CD4-positive, alpha-beta T cell treated with Interleukin-2 at 100 ng/mL for 4 hours (primary cell): ENCODE measurements around the gene TAS2R46.
"Not testable (repeated sequence)": the region's sequence is repeated elsewhere in the genome, so short reads cannot be mapped to it uniquely, and the experiment has no call there.

Experiments
- DNase-seq: peaks from one replicate; pipeline ENCODE4 v3.0.0-alpha.2; 2020; ENCODE audit warnings: low spot score

Gene TAS2R46

DNA sequence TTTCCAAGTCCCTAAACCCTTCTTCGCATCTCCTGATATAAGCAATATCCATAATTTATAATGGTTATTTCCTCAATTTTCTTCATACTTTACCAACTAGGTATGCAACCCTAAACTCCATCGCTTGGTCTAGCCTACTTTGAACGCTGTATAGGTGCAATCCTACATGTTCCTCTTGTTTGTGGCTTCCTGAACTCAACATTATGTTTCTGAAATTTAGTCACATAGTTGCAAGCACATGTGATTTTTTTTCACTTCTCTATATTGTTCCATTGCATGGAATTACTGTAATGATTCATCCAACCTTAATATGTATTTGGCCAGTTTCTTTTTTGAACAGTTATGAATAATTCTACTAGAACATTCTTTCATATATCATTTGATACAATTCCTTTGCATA lies 28.1 kb downstream of the TAS2R46 start:
- not testable (repeated sequence) for DNase-seq

DNA sequence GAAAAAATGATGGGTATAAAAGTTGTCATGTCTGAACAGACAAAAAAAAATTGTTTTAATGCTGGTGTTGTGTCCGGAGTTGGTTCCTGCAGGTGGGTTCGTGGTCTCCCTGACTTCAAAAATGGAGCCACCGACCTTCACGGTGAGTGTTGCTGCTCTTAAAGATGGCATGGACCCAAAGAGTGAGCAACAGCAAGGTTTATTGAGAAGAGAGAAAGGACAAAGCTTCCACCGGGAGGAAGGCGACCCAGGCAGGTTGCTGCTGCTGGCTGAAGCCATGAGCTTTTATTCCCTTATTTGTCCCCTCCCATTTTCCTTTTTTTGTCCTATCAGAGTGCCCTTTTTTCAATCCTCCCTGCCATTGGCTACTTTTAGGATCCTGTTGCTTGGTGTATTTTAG lies 30.8 kb downstream of the TAS2R46 start, which contains the start of gene TAS2R31:
TAS2R31 (minus strand) TSS at position 101 of the 400 bp plus-strand sequence; CDS start at position 29, 72 bp downstream.
- DNase-seq, result no peak

DNA sequence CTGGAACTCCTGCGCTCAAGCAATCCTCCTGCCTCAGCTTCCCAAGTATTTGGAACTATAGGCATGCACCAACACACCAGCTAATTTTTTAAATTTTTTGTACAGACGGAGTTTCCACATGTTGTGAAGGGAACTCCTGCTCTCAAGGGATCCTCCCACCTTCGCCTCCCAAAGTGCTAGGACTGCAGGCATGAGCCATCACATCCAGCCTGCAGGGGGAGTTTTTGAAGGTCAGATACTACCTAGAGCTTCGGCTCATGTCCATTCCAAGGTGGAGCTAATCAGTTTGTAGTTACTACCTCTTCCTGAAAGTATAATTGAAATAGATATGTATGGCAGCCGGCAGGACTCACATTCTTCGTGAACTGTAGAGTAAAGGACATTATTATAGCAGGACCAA lies 36.0 kb downstream of the TAS2R46 start:
- DNase-seq, result no peak

DNA sequence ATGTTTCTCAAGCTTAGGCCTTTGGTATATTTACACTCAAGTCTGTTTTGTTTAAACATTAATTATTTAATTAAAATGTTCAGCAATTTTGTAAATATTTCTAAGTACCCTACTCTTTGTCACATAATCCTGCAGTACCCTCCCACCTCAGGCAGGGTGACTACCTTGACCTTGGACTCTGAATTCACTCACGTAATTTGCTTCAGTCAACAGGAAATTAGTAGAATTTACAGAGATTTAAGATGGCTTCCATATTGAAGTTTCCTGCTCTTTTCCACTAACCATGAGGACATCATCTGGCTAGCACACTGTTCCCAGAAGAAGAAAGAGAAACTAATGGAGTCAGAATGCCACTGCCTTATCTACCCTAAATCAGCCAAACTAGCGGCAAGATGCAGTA lies 38.7 kb downstream of the TAS2R46 start:
- DNase-seq, result no peak

DNA sequence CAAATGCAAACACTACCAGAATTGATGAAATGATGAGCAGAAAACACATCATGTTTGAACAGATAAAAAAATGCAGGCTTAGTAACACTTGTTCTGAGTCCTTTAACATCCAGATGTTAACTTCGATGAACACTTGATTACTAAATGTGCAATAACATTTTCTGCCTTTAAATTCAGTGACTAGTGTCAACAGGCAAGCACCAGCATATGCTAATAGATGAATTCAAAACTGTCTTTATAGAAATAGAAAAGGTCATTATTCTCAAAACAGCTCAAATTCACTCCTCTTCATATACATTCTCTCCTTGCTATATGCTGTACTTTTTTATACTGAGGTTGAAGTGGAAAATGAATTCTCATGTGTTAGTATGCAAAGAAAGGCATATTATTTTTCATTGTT lies 39.6 kb downstream of the TAS2R46 start, which contains the start of gene TAS2R19:
TAS2R19 (minus strand) TSS at position 101 of the 400 bp plus-strand sequence; CDS start at position 52, 49 bp downstream.
- no peak for DNase-seq

DNA sequence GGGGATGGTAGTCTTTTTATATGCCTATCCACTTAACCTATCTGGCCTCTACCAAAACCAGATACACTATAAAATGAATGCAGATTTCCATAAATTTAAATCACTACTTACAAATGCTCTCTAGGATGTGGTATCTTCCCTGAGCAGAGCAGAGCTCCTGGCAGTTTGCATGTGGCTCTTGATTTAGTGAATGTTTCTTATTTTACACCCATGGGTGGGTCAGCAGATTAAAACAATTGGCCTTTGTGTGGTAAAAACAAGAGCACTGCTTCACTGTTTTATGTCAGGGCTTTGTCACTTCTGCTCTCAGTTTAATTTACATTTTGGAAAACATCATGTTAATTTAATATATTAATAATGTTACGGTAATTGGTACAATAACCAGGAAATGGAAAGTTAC lies 45.2 kb downstream of the TAS2R46 start:
- DNase-seq, result no peak

DNA sequence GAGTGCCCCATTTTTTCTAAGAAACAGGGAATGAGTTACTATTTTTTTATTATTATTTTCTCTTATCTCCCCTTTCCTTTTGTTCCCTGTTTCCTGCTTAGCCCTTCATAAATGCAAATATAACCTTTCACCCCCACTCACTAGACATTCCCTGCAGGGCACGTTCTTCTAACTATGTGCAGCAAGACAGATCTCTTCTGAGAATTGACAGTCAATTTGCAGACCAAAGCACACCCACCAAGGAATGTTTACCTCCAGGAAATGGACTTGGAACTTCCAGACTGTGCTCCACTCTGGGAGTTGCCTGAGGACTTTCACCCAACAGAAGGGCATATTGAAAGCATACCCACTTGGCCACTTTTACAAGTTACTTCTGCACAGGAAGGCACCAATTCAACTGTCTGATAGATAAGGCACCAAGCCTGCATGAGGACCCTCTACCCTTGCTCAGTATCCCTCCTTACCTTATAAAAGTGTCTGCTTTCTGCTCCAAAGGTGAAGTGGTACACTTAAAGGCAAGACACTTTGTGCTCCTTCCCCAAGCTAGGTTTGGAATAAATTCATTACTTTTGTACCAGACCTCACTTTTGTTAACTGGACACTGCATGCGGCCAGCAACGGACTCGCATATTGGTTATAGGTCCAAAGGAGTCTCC lies 46.2 kb downstream of the TAS2R46 start:
- no peak for DNase-seq

DNA sequence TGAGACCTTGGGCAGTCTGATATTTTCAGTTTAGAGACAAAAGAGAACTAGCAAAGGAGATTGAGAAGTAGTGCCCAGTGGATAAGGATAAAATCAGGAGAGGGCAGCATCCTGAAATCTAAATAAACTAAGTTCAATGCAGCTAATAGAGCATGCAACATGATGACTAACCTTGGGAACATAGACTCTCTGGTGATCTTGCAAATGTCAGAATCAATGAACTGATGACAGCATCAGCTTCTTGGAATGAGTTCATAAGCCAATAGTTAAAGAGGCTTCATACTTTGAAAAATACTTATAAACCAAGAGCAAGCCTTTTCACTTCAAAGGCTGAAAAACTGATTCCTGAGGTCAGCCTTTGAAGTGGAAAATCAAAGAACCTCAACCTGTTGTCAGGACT lies 47.9 kb downstream of the TAS2R46 start:
- DNase-seq, result no peak
